ENCODE measurements around the gene CEACAM19.

DNA sequence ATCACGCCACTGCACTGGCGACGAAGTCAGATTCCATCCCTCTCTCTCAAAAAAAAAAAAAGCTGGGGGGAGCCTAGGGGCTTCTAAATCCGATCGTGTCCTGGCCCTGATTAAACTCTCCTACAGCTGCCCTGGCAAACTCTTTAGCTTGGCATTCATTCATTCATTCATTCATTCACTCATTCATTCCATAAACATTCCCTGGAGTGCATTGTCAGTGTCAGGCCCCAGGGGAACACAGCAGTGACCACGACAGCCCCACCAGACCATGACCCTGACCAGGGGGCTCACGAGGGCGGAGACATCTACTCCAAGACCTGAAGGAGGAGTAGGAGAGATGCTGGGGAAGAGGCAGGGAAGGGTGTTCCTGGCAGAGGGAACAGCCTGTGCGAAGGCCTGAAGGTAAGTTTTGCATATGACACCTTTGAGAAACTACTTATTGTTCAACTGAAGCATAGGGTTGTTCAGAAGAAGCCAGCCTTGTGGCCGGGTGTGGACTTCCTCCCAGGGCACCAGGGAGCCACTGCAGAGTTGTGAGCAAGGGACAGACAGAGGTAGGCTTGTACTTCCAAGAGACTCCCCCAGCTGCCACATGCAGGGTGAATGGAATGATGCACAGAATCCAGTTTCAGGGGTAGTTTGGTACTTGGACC is 52.1 kb downstream of the CEACAM19 start:
- no peak for TF ChIP-seq POLR2A (IDR thresholded peaks at IDR 0.05)
- TF ChIP-seq, protein P1, sequence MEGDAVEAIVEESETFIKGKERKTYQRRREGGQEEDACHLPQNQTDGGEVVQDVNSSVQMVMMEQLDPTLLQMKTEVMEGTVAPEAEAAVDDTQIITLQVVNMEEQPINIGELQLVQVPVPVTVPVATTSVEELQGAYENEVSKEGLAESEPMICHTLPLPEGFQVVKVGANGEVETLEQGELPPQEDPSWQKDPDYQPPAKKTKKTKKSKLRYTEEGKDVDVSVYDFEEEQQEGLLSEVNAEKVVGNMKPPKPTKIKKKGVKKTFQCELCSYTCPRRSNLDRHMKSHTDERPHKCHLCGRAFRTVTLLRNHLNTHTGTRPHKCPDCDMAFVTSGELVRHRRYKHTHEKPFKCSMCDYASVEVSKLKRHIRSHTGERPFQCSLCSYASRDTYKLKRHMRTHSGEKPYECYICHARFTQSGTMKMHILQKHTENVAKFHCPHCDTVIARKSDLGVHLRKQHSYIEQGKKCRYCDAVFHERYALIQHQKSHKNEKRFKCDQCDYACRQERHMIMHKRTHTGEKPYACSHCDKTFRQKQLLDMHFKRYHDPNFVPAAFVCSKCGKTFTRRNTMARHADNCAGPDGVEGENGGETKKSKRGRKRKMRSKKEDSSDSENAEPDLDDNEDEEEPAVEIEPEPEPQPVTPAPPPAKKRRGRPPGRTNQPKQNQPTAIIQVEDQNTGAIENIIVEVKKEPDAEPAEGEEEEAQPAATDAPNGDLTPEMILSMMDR (IDR thresholded peaks at IDR 0.05) = no peak
